ENCODE measurements around the gene PCDH9.
"Not testable (repeated sequence)": the region's sequence is repeated elsewhere in the genome, so short reads cannot be mapped to it uniquely, and the experiment has no call there.

Gene PCDH9

DNA sequence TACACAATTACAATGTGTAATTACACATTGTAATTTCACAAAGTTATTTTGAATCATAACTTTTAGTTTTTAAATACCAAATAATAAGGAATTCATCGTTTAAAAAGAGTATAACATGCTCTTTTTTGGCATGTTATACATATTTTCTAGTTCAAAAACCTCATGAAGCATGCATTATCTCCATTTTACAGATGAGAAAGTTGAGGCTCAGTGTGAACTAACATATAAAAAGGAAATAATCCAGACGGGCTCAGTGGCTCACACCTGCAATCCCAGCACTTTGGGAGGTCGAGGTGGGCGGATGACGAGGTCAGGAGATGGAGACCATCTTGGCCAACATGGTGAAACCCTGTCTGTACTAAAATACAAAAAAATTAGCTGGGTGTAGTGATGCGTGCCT lies 107.9 kb downstream of the PCDH9 start:
- DNase-seq = no peak

DNA sequence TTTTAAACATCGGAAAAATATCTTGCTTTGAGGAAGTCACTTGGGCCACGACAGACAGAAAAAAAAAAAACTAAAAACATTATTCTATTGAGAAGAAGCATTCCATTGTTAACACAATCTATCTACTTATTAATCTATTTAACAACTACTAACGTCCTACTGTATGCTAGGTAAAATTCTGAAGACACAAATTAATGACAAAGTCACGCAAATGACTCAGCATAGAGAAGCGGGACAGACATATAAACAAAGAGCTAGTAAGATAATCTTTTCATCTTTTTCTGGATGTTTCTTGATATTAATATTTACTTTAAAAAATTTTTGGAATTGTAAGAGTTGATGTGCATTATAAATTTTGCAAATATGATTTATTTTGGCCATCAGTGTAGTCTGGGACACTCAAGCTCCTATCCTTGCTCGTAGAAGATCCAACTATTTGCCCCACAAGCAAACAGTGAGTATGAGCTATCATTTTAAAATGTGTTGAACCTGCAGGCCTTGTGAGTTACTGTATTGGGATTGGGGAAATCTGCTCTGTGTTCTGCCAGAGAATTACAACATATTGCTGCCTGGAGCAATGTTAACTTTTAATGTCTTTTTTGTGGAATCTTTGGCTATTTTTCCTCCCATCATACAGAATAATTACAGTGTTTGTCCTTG lies 109.1 kb downstream of the PCDH9 start:
- no peak for DNase-seq

DNA sequence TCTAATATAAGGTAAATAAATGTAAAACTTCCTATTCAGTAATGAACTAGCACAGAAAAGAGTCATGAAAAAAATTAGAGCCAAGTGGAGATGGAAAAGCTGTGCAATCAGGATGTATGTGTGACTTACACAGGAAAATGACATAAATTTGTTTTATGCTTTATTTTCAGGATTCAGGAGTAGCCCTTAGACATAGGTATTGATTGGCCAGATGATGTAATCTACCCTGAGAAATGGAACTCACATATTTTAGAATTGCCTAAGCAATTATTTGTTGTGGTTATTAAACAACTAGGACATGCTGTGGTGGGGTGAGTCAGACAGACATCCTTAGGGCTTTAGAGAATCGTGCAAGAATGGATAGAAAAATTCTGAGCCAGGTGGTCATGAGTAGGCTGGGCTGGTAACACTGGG lies 110.6 kb downstream of the PCDH9 start:
- DNase-seq = no peak

DNA sequence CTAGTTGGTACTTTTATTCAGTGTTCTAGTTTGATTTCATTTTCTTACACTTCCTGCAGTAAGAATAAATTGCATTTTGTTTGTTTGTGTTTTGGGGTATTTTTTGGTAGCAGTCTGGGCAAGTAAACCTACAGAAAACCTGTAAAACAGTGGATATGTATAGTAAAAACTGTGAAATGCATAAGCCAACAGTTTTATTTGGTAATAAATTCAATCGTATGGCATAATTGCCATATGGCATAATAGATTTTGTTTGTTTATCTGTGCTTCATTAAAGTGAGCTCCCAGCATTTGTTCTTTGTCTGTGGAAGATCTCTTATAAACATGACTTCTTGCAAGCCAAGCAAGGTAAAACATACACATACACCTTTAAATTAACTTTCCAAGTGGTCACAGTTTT lies 111.9 kb downstream of the PCDH9 start:
- no peak for DNase-seq

DNA sequence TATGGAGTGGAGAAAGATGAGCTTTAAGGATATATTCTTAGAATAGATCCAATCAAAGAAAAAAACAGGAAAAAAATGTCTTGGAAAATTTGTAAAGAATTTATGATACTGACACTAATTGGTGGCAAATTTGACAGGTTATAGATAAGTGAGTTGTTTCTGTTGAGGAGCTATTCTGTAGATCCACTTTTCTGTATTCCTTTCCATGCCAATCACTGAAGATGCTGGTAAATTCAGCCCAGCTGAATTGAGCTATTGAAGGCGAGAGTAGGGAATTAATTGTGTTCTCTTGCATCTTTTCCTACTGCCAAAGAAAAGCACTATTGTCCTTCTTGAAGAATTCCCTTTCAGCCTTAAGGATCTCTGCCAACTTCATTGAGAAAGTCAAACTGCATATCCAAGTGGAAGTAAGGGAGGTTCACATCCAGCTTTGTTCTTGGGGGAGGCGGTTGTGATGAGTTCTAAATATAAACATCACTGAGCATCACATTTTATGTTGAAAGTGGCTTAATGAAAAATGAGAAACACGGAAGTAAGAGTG lies 113.1 kb downstream of the PCDH9 start:
- DNase-seq = no peak

DNA sequence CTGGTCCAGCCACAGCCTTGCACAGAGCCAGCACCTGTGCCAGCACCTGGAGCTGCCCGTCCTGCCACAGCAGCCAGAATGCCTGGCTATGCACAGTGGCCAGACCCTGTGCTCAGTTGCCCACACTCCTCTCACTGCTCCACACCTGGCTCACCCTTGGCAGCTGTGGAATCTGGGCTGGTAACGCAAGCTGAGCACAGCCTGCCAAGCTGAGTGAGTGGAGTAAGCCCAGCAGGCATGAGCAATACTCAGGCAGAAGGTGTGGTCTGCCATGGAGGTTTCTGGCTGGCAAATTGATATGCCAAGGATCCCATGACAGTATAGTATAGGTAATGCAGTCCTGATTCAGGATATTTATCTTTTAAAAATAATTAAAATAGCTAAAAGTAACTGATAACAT lies 122.2 kb downstream of the PCDH9 start:
- no peak for DNase-seq

DNA sequence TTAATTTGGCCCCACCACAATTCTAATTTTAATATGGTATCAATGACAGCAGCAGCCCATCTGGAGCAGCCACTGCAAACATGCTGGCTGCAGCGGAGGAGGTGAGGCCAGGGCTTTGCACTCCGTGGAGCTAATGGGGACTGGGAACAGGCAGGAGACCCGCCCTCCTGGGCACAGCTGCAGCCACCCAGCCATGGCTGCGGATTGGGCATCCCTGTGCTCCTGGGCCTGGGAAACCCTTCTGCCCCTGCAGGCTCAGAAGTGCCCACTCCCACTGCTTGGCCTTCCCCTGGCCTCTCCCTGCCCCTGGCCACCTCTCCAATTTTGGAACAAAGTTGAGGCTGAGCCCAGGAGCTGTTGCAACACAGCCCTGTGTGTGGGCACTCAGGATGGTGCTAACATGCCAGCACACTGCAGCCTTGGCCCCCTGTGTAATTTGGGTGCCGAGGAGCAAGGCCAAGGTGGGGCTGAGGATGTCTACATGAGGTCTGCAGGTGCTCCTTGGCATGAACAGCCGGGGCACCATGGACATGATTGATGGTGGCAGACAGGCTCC lies 123.6 kb downstream of the PCDH9 start:
- DNase-seq = no peak

DNA sequence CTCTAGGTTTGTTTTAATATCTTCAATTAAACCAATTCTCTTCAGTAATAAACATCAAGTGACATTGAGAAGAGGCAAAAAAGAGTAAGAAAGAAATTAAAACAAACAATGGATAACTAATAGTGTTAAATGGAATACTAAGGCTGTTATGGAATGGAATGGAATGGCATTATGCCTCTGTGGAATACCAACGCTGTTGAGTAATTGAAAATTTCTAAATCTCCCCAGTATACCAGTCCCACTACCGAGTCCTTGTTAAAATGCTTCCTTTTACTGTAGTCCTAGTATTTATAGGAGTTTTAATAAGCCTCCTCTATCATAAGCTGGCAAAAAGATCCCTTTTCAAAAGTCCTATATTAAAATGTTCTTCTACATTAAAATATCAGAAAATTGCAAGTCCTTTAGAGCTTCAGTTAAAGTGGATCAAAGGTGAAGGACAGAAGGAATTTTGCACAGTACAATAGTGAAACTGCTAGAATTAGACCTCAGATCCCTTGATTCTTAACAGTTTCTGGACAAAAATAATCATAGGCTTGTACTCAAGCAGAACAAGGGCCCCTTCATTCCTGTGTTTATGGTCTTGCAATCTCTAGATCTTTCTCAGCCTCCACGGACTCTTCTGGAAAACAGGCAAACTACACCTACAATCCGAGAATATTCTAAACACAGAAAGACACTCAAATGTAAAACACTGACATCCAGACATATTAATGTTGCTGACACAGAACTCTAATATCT lies 128.2 kb downstream of the PCDH9 start:
- DNase-seq = no peak

DNA sequence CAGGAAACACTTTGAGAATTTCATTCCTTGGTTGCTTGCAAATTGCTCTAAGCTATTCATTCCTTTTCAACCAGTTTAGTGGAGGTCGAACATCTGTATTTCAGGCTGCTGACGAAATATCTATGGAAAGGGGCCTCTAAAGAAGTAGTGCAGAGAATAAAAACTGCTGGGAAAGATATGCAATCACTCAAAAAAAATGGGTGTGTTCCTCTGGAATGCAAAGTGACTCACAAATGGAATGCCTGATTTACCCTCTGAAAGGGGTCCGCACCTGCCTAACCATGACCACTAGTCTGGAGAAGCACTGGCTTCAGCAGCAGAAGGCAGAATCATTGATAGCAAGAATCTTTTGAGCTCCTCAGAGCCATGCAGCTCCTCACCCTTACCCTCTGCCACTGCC lies 129.4 kb downstream of the PCDH9 start:
- no peak for DNase-seq

DNA sequence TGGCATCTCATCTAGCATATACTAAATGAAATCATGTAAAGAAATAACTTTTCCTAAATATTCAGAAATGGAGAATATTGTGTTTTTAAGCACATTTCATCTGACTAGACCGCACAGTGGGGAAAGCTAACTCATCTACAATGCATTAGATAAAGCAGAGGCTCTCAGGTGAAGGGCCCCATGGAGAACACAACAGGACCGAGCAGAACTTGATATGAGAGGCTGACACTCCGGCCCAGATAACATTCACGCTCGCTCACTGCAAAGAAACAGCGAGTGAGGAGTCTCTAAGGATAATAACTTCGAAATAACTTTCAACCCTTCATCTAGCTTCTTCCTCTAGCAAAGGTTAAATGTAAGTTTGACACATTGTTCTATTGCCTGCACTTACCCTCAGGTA lies 130.6 kb downstream of the PCDH9 start:
- DNase-seq = no peak

DNA sequence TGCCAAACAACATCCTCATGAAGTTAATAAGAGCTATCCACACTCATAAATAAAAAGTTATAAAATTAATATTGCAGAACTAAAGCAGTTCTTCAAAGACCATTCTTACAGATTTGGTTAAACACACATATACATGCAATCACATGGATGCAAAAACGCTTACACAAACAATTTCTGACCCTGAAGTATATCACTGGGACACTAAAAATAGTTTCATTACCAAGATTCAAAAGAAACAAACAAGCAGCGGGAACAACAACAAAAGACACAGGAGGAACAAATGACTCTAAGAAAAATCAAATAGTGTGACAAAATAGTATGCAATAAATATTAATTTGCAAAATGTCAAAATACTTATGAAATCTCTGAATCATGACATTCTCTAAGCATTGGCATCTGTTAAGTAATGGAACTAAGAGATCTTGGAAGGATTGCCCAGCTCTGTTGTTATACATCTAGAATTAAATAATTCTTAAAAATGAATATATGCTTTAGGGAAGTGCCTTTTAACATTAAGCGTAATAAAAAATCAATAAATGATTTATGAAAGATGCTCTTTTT lies 132.2 kb downstream of the PCDH9 start:
- DNase-seq = no peak

DNA sequence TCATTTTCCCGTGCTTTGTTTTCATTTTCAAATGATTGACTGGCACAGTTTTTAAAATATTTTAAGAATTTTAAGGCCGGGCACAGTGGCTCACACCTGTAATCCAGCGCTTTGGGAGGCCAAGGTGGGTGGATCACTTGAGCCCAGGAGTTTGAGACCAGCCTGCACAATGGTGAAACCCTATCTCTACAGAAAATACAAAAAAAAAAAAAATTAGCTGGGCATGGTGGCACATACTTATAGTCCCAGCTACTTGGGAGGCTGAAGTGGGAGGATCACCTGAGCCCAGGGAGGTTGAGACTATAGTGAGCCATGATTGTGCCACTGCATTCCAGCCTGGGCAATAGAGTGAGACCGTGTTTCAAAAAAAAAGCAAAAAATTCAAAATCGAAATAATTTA lies 133.2 kb downstream of the PCDH9 start:
- DNase-seq = not testable (repeated sequence)

DNA sequence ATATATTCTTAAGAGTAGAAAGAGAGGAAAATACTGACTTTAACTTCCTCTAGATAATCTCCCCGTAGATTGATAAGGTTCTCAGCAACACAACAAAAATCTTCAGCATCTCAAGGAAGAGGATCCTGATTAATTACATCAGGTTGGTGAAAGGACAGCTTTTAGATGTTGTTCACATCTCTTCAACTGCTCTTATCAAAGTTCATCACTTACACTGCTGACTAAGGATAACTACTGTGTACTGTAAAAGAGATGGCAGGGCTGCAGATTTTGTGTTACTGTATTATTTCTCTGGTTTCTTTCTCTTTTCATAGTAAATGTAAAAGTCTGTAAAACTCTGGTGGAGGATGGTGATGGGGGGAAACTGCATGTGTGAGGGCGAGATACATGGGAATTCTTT lies 133.7 kb downstream of the PCDH9 start:
- no peak for DNase-seq

DNA sequence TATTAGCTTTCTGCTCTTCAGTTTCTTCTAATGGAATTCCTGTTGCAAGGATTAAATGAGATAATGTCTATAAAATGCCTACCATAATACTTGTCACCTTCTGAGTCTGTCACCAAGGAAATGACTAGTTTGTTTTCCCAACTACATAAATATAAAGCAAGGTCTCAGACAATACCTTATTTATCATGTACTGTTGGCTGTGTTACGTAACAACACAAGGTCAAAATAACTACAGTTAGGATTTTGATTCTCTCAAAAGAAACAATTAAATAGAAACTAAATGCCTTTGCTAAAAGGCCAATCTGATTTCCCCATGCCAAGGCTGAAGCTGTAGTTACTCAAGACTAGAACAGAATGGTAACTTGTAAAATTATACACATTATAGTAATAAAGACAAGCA lies 134.5 kb downstream of the PCDH9 start:
- DNase-seq = no peak

DNA sequence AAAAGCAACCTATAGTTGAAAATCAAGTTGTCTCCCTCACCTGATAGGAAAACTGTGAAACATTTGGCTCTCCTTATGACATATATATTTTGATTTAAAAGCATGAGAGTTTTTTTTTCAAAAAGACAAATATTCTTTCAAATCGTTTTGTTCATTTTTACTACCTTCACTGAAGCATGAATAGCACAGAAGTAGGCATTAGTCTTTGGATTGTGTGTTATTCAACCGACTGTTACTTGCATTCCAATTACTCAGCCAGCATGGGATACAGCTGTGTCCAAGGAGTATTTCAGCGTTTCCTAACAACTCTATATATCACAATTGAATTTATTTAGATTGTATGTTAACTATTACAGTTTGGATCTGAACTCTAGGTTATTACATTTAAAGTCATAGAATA lies 135.2 kb downstream of the PCDH9 start:
- DNase-seq = no peak

DNA sequence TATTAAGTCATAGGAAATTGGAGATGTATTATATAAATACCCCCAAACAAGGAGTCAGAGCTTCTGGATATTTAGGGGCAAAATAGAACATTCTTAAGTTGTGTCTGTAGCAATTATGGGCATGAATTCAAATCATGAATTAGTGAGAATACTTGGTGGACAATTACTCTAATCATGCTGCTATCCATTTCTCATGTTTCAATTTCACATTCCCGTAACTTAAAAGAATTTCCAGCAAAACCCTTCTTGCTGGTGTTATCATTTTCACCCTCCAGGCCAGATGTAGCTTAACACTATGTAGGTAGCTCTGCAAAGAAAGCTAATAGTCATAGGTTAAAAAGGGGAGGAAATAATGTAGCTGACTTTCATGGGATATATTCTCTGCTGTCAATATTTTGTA lies 136.1 kb downstream of the PCDH9 start:
- no peak for DNase-seq

DNA sequence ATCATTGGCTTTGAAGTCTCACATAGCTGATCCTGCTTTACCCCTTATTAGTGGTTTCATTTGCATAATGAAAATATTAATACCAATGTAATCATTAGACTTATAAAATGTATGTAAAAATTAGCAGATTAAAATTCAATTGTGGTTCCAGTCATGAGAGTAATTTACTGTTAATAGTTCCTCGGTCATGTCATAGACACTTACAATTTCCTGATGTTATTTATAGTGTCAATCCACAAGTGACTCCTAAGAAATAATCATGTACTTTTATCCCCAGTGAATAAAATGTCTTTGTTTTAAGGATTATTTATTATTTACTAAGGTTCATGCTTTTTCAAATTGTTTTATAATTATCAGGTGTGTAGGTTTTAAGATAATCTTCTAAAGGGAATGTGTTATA lies 138.5 kb downstream of the PCDH9 start:
- DNase-seq = no peak

DNA sequence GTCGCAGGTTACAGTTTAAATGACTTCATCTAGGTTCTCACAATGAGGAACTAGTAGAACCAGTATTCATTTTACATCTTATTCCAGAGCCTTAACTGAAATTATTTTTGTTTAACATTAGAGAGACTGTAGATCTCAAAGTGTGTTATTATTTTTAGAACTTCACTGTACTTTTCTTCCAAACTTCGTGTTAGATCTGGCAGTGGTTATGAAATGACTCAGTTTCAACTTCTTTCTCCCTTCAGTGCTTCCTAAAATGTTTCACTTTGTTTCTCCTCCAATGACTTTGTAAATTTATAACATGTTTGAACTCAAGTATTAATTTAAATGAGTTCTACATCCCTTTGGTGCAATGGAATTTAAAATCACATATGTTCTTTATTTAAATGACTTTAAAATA lies 139.3 kb downstream of the PCDH9 start:
- DNase-seq = no peak

DNA sequence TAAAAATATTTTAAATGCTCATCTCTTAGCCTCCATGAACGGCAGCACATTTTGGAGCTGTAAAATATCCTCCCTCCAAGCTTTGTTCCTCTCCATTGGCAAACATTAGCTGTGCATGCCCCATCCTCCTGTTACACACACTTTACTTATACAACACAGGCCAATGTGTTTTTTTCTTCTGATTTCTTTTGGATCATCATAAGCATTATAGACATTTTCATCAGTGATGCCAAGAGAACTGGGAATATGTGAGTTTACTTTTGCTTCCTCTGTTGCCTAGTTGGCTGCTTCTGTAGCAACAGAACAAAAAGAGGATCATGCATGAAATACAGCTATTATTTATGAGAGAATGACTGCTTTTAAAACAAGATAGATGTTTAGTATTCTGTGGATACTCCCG lies 142.6 kb downstream of the PCDH9 start:
- DNase-seq = no peak

DNA sequence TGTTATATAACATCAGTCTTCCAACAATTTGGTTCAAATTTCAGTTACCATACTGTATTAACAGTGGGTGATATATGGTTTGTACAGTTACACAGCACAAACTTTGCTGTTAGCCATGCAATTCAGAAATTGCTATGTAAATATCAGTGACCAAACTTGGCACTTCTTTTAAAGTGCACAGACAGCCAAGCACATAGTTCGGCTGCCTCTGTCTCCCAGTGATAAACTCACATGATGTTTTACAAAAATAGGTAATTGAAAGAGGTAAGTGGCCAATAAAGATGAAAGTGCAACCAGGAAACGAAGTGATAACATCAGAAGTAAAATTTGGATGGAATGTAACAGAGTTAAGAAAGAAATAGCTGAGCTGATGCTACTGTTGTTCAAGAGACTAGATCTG lies 143.9 kb downstream of the PCDH9 start:
- DNase-seq = no peak

DNA sequence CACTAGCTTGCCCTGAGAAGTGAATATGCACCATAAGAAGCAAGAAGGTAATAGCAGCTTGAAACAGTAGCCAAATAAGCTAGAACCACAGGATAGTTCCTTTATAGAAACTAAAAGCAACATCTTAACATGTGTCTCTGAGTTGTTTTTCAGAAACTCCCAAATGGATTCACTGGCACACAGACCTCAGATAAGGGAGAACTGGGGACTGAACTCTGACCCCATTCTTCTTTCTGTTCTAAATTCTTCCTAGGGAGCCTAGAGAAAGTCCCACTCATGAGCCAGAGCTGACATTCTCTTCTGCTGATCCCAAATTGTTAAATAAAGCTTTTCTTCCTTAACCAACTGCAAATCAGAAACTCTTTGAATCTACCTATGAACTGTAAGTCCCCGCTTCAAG lies 146.1 kb downstream of the PCDH9 start:
- DNase-seq = no peak

DNA sequence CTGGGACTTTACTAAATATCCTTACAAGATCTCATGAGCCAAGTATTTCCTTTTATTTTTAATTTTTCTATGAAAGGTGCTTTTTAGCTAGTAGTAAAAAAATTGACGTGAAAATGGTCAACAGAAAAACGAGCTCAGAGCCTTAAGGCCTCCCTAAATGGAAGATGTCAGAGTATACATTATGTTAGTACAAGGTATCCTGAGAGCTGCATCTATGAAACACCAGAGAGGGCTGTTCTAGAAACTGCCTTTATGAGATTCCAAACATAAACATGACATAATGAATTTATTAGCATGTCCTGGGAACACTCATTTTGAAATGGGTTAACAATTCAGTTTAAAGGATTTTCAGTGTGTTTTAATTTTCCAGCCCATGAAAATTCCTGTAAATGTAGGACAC lies 146.6 kb downstream of the PCDH9 start:
- DNase-seq = no peak

DNA sequence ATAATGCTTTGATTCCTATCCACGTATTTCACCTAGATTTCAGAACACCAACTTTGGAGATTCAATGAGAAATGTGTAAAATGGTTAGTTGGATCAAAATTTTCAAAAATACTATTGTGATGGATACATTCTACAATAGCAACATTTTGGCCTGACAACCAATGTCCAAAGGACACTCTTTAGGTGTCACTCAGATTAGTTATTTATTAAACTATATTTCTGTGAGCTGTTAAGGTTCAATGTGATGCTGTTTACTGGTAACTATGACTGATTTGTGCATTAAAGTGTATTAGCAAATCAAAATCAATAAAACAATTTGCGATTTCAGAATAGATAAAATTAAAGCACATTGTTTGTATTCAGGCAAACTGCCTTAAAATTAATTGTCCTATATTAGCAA lies 149.8 kb downstream of the PCDH9 start:
- DNase-seq = no peak

DNA sequence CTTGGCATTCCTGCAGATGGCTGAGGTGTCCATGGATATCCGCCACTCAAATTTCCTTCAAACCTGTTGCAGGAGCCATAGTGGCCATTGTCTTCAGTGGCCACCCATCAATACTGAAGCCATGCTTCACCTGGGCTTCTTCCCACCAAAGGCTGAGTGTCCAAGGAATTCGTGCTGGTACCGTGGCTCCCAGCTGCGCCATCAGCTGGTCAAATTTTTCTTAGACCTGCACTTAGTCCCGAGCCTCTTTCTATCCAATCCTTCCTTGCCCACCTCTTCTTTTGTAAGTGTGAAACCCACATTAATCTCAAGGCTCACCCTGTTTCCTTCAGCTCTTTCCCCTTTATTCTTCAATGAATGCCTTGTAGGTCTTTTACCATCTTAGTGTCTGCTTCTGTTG lies 152.1 kb downstream of the PCDH9 start:
- DNase-seq = no peak

Measured in DMS79 treated with DMSO at 0.1 percent for 48 hours (cell line).